ENCODE results near the gene CTU1.

- TF ChIP-seq CTCF (IDR thresholded peaks at IDR 0.05; ENCODE audit: low read depth, low read length), result no peak
- TF ChIP-seq POLR2A (IDR thresholded peaks at IDR 0.05; ENCODE audit: extremely low read depth, insufficient read length), result no peak
- TF ChIP-seq MYC (IDR thresholded peaks at IDR 0.05; ENCODE audit: low read depth, low read length), result no peak
Measured at GRCh38 chr19:51081476-51081875, 26.7 kb downstream of the CTU1 start.
